ENCODE results near the gene SEMA6D. TPM values are rescaled to one million over a fixed set of nuclear protein-coding genes. Genes with fewer than 3 reads are reported as not detected.

Gene SEMA6D
- total and polyA plus RNA-seq, 10 of the 15 experiments (the other 5 are each of a cell fraction or from before 2014, with no cell fraction given): 0.01 to 0.52 (median 0.09) TPM; not detected in 6

DNA sequence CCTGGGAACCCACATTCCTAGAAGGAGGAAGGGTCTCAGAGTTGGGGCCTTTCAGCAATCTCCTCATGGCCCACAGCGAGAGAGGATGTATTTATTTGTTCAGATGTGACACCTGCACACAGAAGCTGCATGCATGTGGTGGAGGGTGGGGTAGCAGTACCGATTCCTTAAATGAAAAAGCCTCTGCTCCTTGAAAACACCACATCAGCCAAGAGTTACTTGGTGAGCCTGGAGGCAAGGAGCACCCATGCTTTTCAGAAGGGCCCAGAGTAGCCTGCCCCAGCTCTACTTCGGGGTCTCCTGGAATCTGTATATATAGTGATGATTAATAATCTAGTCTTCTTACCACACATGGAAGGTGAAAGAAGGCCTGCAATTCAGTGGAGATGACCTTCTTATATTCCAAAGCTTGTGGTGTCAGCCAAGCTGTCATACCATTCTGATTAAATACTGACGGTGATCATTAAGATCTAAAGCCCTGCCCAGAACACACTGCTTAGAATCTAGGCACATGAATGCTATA is 33.5 kb downstream of the SEMA6D start:
- CTCF ChIA-PET: no interaction called here
- no peak overlapping the region for H3K4me3 ChIP-seq
- SMC1A ChIA-PET (ENCODE audit: uncharacterized antibody, unreplicated experiment): no interaction called here
- DNase-seq (ENCODE audit: low read depth, low spot score): no peak
- RAD21 ChIA-PET (ENCODE audit: unreplicated experiment): no interaction called here
- 15% methylated on average over 4 of the region's 4 CpGs for WGBS (ENCODE audit: insufficient coverage, insufficient replicate concordance, low lambda C conversion rate, missing lambda C conversion rate)
- H3K79me2 ChIP-seq (ENCODE audit: control insufficient read depth, insufficient read depth, low read length): no peaks in the 10 kb centered on the region
- H3K4me2 ChIP-seq (ENCODE audit: control insufficient read depth, insufficient read depth): no peak overlapping the region
- no peaks in the 10 kb centered on the region for H3K4me1 ChIP-seq (ENCODE audit: control insufficient read depth, insufficient read depth, low read length)
- no peaks in the 10 kb centered on the region for H3K36me3 ChIP-seq (ENCODE audit: control insufficient read depth in 2 of 2, insufficient read depth in 2 of 2, low read length in 1 of 2)
- in situ Hi-C loops (cut with MboI): no loop called here
- H2AFZ ChIP-seq (ENCODE audit: control insufficient read depth, low read depth, low read length): no peak overlapping the region
- intact Hi-C loops (cut with micrococcal nuclease; ENCODE audit: unreplicated experiment): no loop called here
- H3K27ac ChIP-seq (ENCODE audit: control insufficient read depth, insufficient read depth): no peak overlapping the region
- H4K20me1 ChIP-seq (ENCODE audit: control insufficient read depth, insufficient read depth): no peaks in the 10 kb centered on the region
- no peaks in the 10 kb centered on the region for H3K27me3 ChIP-seq (replicated peaks in 1 of 2; ENCODE audit: control insufficient read depth in 2 of 2, insufficient read depth in 2 of 2, low read length in 1 of 2)
- POLR2A ChIA-PET: no interaction called here
- BruUV-seq (replicated peaks): no TSS peak
- FAIRE-seq: no peak
- no peak for ATAC-seq
- no peaks in the 10 kb centered on the region for H3K9me3 ChIP-seq (replicated peaks; ENCODE audit: control insufficient read depth, insufficient read depth, low read length)
- H3K9ac ChIP-seq (ENCODE audit: control insufficient read depth, insufficient read depth, low read length): no peak overlapping the region
- TF ChIP-seq ZNF384 (IDR thresholded peaks at IDR 0.05; ENCODE audit: borderline replicate concordance, low read depth, low read length) (no peak), SMAD1 (IDR thresholded peaks at IDR 0.05; ENCODE audit: low read depth, partially characterized antibody) (no peak), ZNF207 (IDR thresholded peaks at IDR 0.05; ENCODE audit: borderline replicate concordance) (no peak), BCL11A (IDR thresholded peaks at IDR 0.05; ENCODE audit: low read depth, low read length) (no peak), EZH2 (IDR thresholded peaks at IDR 0.05; ENCODE audit: borderline replicate concordance, control insufficient read depth, low read depth, low read length) (no peak), POLR2AphosphoS5 (IDR thresholded peaks at IDR 0.05; ENCODE audit: low read length) (no peak), ZZZ3 (IDR thresholded peaks at IDR 0.05; ENCODE audit: control insufficient read depth, insufficient read length, low read depth) (no peak)
- TF ChIP-seq, protein P1, sequence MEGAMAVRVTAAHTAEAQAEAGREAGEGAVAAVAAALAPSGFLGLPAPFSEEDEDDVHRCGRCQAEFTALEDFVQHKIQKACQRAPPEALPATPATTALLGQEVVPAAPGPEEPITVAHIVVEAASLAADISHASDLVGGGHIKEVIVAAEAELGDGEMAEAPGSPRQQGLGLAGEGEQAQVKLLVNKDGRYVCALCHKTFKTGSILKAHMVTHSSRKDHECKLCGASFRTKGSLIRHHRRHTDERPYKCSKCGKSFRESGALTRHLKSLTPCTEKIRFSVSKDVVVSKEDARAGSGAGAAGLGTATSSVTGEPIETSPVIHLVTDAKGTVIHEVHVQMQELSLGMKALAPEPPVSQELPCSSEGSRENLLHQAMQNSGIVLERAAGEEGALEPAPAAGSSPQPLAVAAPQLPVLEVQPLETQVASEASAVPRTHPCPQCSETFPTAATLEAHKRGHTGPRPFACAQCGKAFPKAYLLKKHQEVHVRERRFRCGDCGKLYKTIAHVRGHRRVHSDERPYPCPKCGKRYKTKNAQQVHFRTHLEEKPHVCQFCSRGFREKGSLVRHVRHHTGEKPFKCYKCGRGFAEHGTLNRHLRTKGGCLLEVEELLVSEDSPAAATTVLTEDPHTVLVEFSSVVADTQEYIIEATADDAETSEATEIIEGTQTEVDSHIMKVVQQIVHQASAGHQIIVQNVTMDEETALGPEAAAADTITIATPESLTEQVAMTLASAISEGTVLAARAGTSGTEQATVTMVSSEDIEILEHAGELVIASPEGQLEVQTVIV (IDR thresholded peaks at IDR 0.05; ENCODE audit: borderline replicate concordance, partially characterized antibody): no peak
- TF ChIP-seq, protein P2, sequence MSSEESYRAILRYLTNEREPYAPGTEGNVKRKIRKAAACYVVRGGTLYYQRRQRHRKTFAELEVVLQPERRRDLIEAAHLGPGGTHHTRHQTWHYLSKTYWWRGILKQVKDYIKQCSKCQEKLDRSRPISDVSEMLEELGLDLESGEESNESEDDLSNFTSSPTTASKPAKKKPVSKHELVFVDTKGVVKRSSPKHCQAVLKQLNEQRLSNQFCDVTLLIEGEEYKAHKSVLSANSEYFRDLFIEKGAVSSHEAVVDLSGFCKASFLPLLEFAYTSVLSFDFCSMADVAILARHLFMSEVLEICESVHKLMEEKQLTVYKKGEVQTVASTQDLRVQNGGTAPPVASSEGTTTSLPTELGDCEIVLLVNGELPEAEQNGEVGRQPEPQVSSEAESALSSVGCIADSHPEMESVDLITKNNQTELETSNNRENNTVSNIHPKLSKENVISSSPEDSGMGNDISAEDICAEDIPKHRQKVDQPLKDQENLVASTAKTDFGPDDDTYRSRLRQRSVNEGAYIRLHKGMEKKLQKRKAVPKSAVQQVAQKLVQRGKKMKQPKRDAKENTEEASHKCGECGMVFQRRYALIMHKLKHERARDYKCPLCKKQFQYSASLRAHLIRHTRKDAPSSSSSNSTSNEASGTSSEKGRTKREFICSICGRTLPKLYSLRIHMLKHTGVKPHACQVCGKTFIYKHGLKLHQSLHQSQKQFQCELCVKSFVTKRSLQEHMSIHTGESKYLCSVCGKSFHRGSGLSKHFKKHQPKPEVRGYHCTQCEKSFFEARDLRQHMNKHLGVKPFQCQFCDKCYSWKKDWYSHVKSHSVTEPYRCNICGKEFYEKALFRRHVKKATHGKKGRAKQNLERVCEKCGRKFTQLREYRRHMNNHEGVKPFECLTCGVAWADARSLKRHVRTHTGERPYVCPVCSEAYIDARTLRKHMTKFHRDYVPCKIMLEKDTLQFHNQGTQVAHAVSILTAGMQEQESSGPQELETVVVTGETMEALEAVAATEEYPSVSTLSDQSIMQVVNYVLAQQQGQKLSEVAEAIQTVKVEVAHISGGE (CRISPR knock-in tag; IDR thresholded peaks at IDR 0.05): no peak
- TF ChIP-seq, protein P3, sequence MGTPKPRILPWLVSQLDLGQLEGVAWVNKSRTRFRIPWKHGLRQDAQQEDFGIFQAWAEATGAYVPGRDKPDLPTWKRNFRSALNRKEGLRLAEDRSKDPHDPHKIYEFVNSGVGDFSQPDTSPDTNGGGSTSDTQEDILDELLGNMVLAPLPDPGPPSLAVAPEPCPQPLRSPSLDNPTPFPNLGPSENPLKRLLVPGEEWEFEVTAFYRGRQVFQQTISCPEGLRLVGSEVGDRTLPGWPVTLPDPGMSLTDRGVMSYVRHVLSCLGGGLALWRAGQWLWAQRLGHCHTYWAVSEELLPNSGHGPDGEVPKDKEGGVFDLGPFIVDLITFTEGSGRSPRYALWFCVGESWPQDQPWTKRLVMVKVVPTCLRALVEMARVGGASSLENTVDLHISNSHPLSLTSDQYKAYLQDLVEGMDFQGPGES (IDR thresholded peaks at IDR 0.05): no peak
- TF ChIP-seq, protein P4, sequence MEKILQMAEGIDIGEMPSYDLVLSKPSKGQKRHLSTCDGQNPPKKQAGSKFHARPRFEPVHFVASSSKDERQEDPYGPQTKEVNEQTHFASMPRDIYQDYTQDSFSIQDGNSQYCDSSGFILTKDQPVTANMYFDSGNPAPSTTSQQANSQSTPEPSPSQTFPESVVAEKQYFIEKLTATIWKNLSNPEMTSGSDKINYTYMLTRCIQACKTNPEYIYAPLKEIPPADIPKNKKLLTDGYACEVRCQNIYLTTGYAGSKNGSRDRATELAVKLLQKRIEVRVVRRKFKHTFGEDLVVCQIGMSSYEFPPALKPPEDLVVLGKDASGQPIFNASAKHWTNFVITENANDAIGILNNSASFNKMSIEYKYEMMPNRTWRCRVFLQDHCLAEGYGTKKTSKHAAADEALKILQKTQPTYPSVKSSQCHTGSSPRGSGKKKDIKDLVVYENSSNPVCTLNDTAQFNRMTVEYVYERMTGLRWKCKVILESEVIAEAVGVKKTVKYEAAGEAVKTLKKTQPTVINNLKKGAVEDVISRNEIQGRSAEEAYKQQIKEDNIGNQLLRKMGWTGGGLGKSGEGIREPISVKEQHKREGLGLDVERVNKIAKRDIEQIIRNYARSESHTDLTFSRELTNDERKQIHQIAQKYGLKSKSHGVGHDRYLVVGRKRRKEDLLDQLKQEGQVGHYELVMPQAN (conservative IDR thresholded peaks at IDR 0.05): no peak
